Right lobe of liver (tissue), 4 donors: ENCODE measurements around the gene TRIM38.
"Not testable (repeated sequence)": the region's sequence is repeated elsewhere in the genome, so short reads cannot be mapped to it uniquely, and the experiment has no call there.

Experiments
- POLR2A ChIP-seq: fragments of 450-650 bp; IDR thresholded peaks from one replicate; pipeline ENCODE4 v1.6.1; 2017; ENCODE audit warnings: antibody characterized with exemption, mild to moderate bottlenecking
- TF ChIP-seq, protein P1 (sequence below), 4 donors: fragments of 200-600 bp in 3 of 4; fragments of 450-650 bp in 1 of 4; IDR thresholded peaks; one replicate each; pipeline versions ENCODE4 v1.5.1 to v1.8.0; 2016 to 2022; ENCODE audit warnings: antibody characterized with exemption in 4 of 4, mild to moderate bottlenecking in 2 of 4
- donor health status: DM: no; HTN: no; CAD: no.
- donor health status: DM: no; HTN: no; CAD: no.
- donor health status: DM: no; HTN: yes; CAD: no.

DNA sequence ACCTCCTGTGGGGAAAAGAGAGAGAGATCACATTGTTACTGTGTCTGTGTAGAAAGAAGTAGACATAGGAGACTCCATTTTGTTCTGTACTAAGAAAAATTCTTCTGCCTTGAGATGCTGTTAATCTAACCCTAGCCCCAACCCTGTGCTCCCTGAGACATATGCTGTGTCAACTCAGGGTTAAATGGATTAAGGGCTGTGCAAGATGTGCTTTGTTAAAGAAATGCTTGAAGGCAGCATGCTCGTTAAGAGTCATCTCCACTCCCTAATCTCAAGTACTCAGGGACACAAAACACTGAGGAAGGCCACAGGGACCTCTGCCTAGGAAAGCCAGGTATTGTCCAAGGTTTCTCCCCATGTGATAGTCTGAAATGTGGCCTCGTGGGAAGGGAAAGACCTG, 36.6 kb downstream of the TRIM38 start:
- TF ChIP-seq, protein P1, sequence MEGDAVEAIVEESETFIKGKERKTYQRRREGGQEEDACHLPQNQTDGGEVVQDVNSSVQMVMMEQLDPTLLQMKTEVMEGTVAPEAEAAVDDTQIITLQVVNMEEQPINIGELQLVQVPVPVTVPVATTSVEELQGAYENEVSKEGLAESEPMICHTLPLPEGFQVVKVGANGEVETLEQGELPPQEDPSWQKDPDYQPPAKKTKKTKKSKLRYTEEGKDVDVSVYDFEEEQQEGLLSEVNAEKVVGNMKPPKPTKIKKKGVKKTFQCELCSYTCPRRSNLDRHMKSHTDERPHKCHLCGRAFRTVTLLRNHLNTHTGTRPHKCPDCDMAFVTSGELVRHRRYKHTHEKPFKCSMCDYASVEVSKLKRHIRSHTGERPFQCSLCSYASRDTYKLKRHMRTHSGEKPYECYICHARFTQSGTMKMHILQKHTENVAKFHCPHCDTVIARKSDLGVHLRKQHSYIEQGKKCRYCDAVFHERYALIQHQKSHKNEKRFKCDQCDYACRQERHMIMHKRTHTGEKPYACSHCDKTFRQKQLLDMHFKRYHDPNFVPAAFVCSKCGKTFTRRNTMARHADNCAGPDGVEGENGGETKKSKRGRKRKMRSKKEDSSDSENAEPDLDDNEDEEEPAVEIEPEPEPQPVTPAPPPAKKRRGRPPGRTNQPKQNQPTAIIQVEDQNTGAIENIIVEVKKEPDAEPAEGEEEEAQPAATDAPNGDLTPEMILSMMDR (IDR thresholded peaks at IDR 0.05) = not testable (repeated sequence)
- TF ChIP-seq POLR2A = not testable (repeated sequence)
